Neuron (in vitro differentiated cells): ENCODE results near the gene CEMIP2.

Experiments
- H2AFZ ChIP-seq: one replicate; pipeline ENCODE4 v1.6.1; 2013; ENCODE audit warnings: low read depth, mild to moderate bottlenecking, inconsistent platforms, low read length, moderate library complexity
- H3K27me3 ChIP-seq: one replicate; pipeline ENCODE4 v1.6.1; 2013; ENCODE audit warnings: low read length; ENCODE audit not compliant: insufficient read depth
- H3K36me3 ChIP-seq: one replicate; pipeline ENCODE4 v1.6.1; 2013; ENCODE audit warnings: low read length; ENCODE audit not compliant: insufficient read depth
- H3K4me1 ChIP-seq: one replicate; pipeline ENCODE4 v1.6.1; 2013; ENCODE audit warnings: low read length; ENCODE audit not compliant: insufficient read depth
- H3K4me3 ChIP-seq: 2 replicates; pipeline ENCODE4 v1.5.1; 2013; ENCODE audit warnings: mild to moderate bottlenecking, low read length, moderate library complexity
- H3K9me3 ChIP-seq: one replicate; pipeline ENCODE4 v1.6.1; 2013; ENCODE audit warnings: low read length

The CEMIP2 gene

GRCh38 chr9:71736236-71736635, 32.1 kb downstream of the CEMIP2 start:
- Histone ChIP-seq H3K36me3 (peaks cover 81% of the 10 kb centered on the region), H3K9me3 (no peaks in the 10 kb centered on the region), H3K27me3 (no peaks in the 10 kb centered on the region), H3K4me3 (no peak overlapping the region), H2AFZ (no peak overlapping the region), H3K4me1 (no peaks in the 10 kb centered on the region)

- Histone ChIP-seq H3K4me1 (no peaks in the 10 kb centered on the region), H3K36me3 (peaks cover 83% of the 10 kb centered on the region), H2AFZ (no peak overlapping the region)
These were observed 33.4 kb downstream of the CEMIP2 start for GRCh38 chr9:71734950-71735349.

GRCh38 chr9:71733176-71733575, 35.1 kb downstream of the CEMIP2 start:
- H3K4me1 ChIP-seq, result no peaks in the 10 kb centered on the region
- H3K4me3 ChIP-seq, result no peak overlapping the region
- no peaks in the 10 kb centered on the region for H3K27me3 ChIP-seq
- no peak overlapping the region for H2AFZ ChIP-seq
- H3K9me3 ChIP-seq, result no peaks in the 10 kb centered on the region
- peaks cover 86% of the 10 kb centered on the region for H3K36me3 ChIP-seq

More at GRCh38 chr9:71734950-71735349, 33.4 kb downstream of the CEMIP2 start:
- Histone ChIP-seq H3K4me3 (no peak overlapping the region), H3K9me3 (no peaks in the 10 kb centered on the region), H3K27me3 (no peaks in the 10 kb centered on the region)

- H3K4me1 ChIP-seq, result no peaks in the 10 kb centered on the region
- no peaks in the 10 kb centered on the region for H3K27me3 ChIP-seq
- H3K9me3 ChIP-seq, result no peaks in the 10 kb centered on the region
- H2AFZ ChIP-seq, result no peak overlapping the region
- H3K36me3 ChIP-seq, result peaks cover 93% of the 10 kb centered on the region
- H3K4me3 ChIP-seq, result no peak overlapping the region
These were observed 38.3 kb downstream of the CEMIP2 start for GRCh38 chr9:71729816-71730526.

- Histone ChIP-seq H3K4me1 (no peaks in the 10 kb centered on the region), H3K27me3 (no peaks in the 10 kb centered on the region), H2AFZ (no peak overlapping the region), H3K36me3 (peaks cover 91% of the 10 kb centered on the region), H3K9me3 (no peaks in the 10 kb centered on the region), H3K4me3 (no peak overlapping the region)
These were observed 41.6 kb downstream of the CEMIP2 start for GRCh38 chr9:71726723-71727122.

- Histone ChIP-seq H3K9me3 (no peaks in the 10 kb centered on the region), H3K4me3 (no peak overlapping the region), H3K4me1 (no peaks in the 10 kb centered on the region), H3K27me3 (no peaks in the 10 kb centered on the region), H3K36me3 (peaks cover 89% of the 10 kb centered on the region), H2AFZ (no peak overlapping the region)
These were observed 42.5 kb downstream of the CEMIP2 start for GRCh38 chr9:71725590-71726338.

GRCh38 chr9:71721855-71722254, 46.5 kb downstream of the CEMIP2 start:
- Histone ChIP-seq H3K9me3 (no peaks in the 10 kb centered on the region), H2AFZ (no peak overlapping the region), H3K36me3 (peaks cover 82% of the 10 kb centered on the region), H3K4me3 (no peak overlapping the region), H3K4me1 (no peaks in the 10 kb centered on the region), H3K27me3 (no peaks in the 10 kb centered on the region)

- peaks cover 78% of the 10 kb centered on the region for H3K36me3 ChIP-seq
- no peaks in the 10 kb centered on the region for H3K4me1 ChIP-seq
- no peaks in the 10 kb centered on the region for H3K27me3 ChIP-seq
- H3K9me3 ChIP-seq, result no peaks in the 10 kb centered on the region
- H3K4me3 ChIP-seq, result no peak overlapping the region
- H2AFZ ChIP-seq, result no peak overlapping the region
These were observed 48.8 kb downstream of the CEMIP2 start for GRCh38 chr9:71719562-71719961.

GRCh38 chr9:71719088-71719487, 49.2 kb downstream of the CEMIP2 start:
- Histone ChIP-seq H3K36me3 (peaks cover 79% of the 10 kb centered on the region), H3K4me3 (no peak overlapping the region), H2AFZ (no peak overlapping the region), H3K4me1 (no peaks in the 10 kb centered on the region), H3K9me3 (no peaks in the 10 kb centered on the region), H3K27me3 (no peaks in the 10 kb centered on the region)

GRCh38 chr9:71716138-71716909, 52.0 kb downstream of the CEMIP2 start:
- no peaks in the 10 kb centered on the region for H3K9me3 ChIP-seq
- H3K36me3 ChIP-seq, result peaks cover 82% of the 10 kb centered on the region
- H2AFZ ChIP-seq, result no peak overlapping the region

GRCh38 chr9:71710856-71711255, 57.5 kb downstream of the CEMIP2 start:
- H3K4me3 ChIP-seq, result no peak overlapping the region
- H2AFZ ChIP-seq, result no peak overlapping the region
- H3K4me1 ChIP-seq, result no peaks in the 10 kb centered on the region
- H3K27me3 ChIP-seq, result no peaks in the 10 kb centered on the region
- no peaks in the 10 kb centered on the region for H3K9me3 ChIP-seq
- peaks cover 89% of the 10 kb centered on the region for H3K36me3 ChIP-seq

More at GRCh38 chr9:71716138-71716909, 52.0 kb downstream of the CEMIP2 start:
- no peak overlapping the region for H3K4me3 ChIP-seq
- H3K27me3 ChIP-seq, result no peaks in the 10 kb centered on the region
- no peaks in the 10 kb centered on the region for H3K4me1 ChIP-seq

- Histone ChIP-seq H3K4me1 (no peaks in the 10 kb centered on the region), H2AFZ (no peak overlapping the region), H3K4me3 (no peak overlapping the region), H3K36me3 (peaks cover 84% of the 10 kb centered on the region), H3K27me3 (no peaks in the 10 kb centered on the region), H3K9me3 (no peaks in the 10 kb centered on the region)
These were observed 58.1 kb downstream of the CEMIP2 start for GRCh38 chr9:71710201-71710600.

GRCh38 chr9:71709384-71709783, 58.9 kb downstream of the CEMIP2 start:
- H2AFZ ChIP-seq, result no peak overlapping the region
- H3K4me1 ChIP-seq, result no peaks in the 10 kb centered on the region
- H3K4me3 ChIP-seq, result no peak overlapping the region
- H3K27me3 ChIP-seq, result no peaks in the 10 kb centered on the region
- H3K9me3 ChIP-seq, result no peaks in the 10 kb centered on the region
- peaks cover 86% of the 10 kb centered on the region for H3K36me3 ChIP-seq
